Vagina (tissue), 2 donors: ENCODE measurements around the gene RPGR.

Experiments used
- POLR2A ChIP-seq, 2 donors: fragments of 450-650 bp; IDR thresholded peaks; one replicate each; pipeline ENCODE4 v1.6.1; 2017; ENCODE audit warnings: antibody characterized with exemption in 2 of 2, mild to moderate bottlenecking in 2 of 2, moderate library complexity in 2 of 2
- POLR2AphosphoS5 ChIP-seq, 2 donors: sonication (generic); formaldehyde crosslinking; IDR thresholded peaks; one replicate each; pipeline ENCODE4 v1.9.0; 2017; ENCODE audit warnings: antibody characterized with exemption in 2 of 2, mild to moderate bottlenecking in 2 of 2, low read depth in 1 of 2; ENCODE audit not compliant: insufficient read depth in 1 of 2
- TF ChIP-seq, protein P1 (sequence below), 3 experiments: fragments of 450-650 bp in 2 of 3; fragments of 200-600 bp in 1 of 3; sonication (generic) in 1 of 3; IDR thresholded peaks; one replicate each; pipeline ENCODE4 v1.5.1; 2017 to 2019; ENCODE audit warnings: antibody characterized with exemption in 3 of 3, mild to moderate bottlenecking in 2 of 3, moderate library complexity in 2 of 3

- TF ChIP-seq, protein P1, sequence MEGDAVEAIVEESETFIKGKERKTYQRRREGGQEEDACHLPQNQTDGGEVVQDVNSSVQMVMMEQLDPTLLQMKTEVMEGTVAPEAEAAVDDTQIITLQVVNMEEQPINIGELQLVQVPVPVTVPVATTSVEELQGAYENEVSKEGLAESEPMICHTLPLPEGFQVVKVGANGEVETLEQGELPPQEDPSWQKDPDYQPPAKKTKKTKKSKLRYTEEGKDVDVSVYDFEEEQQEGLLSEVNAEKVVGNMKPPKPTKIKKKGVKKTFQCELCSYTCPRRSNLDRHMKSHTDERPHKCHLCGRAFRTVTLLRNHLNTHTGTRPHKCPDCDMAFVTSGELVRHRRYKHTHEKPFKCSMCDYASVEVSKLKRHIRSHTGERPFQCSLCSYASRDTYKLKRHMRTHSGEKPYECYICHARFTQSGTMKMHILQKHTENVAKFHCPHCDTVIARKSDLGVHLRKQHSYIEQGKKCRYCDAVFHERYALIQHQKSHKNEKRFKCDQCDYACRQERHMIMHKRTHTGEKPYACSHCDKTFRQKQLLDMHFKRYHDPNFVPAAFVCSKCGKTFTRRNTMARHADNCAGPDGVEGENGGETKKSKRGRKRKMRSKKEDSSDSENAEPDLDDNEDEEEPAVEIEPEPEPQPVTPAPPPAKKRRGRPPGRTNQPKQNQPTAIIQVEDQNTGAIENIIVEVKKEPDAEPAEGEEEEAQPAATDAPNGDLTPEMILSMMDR (IDR thresholded peaks at IDR 0.05): no peak
- TF ChIP-seq POLR2A (IDR thresholded peaks at IDR 0.05): no peak
- no peak for TF ChIP-seq POLR2AphosphoS5 (IDR thresholded peaks at IDR 0.05; ENCODE audit: insufficient read depth in 1 of 2, low read depth in 1 of 2)
Measured at GRCh38 chrX:38293741-38294140, 33.6 kb downstream of the RPGR start.
